ENCODE measurements around the gene MBNL2.
A peak's percentile ranks its signal among the peaks of the same experiment; 100 is the strongest.

MBNL2 gene

GRCh38 chr13:97381189-97381588, 159.1 kb downstream of the MBNL2 start:
- DNase-seq (ENCODE audit: low spot score): no peak

GRCh38 chr13:97382276-97382675, 160.1 kb downstream of the MBNL2 start:
- DNase-seq (ENCODE audit: low spot score): no peak

GRCh38 chr13:97384371-97384770, 162.2 kb downstream of the MBNL2 start:
- no peak for DNase-seq (ENCODE audit: low spot score)

GRCh38 chr13:97385146-97385545, 163.0 kb downstream of the MBNL2 start:
- no peak for DNase-seq (ENCODE audit: low spot score)

GRCh38 chr13:97385854-97386253, 163.7 kb downstream of the MBNL2 start:
- DNase-seq (ENCODE audit: low spot score): no peak

GRCh38 chr13:97386801-97387484, 164.8 kb downstream of the MBNL2 start:
- no peak for DNase-seq (ENCODE audit: low spot score)

GRCh38 chr13:97387485-97387839, 165.3 kb downstream of the MBNL2 start:
- no peak for DNase-seq (ENCODE audit: low spot score)

GRCh38 chr13:97387890-97388289, 165.8 kb downstream of the MBNL2 start:
- DNase-seq (ENCODE audit: low spot score): no peak

GRCh38 chr13:97388373-97388772, 166.2 kb downstream of the MBNL2 start:
- DNase-seq (ENCODE audit: low spot score): no peak

- DNase-seq (ENCODE audit: low spot score): no peak
Measured at GRCh38 chr13:97390941-97391600, 168.9 kb downstream of the MBNL2 start.

GRCh38 chr13:97392020-97392419, 169.9 kb downstream of the MBNL2 start:
- DNase-seq (ENCODE audit: low spot score): no peak

GRCh38 chr13:97394542-97394941, 172.4 kb downstream of the MBNL2 start:
- DNase-seq (ENCODE audit: low spot score): no peak

- DNase-seq (ENCODE audit: low spot score): peak; percentile 16
Measured at GRCh38 chr13:97395447-97396136, 173.5 kb downstream of the MBNL2 start.

GRCh38 chr13:97397267-97397666, 175.1 kb downstream of the MBNL2 start:
- no peak for DNase-seq (ENCODE audit: low spot score)

GRCh38 chr13:97401421-97401820, 179.3 kb downstream of the MBNL2 start:
- no peak for DNase-seq (ENCODE audit: low spot score)

GRCh38 chr13:97403893-97404750, 182.0 kb downstream of the MBNL2 start:
- DNase-seq (ENCODE audit: low spot score): no peak

GRCh38 chr13:97407540-97407939, 185.4 kb downstream of the MBNL2 start:
- no peak for DNase-seq (ENCODE audit: low spot score)

GRCh38 chr13:97408938-97409337, 186.8 kb downstream of the MBNL2 start:
- DNase-seq (ENCODE audit: low spot score): no peak

GRCh38 chr13:97411984-97412383, 189.9 kb downstream of the MBNL2 start:
- DNase-seq (ENCODE audit: low spot score): no peak

GRCh38 chr13:97413694-97414093, 191.6 kb downstream of the MBNL2 start:
- DNase-seq (ENCODE audit: low spot score): no peak

GRCh38 chr13:97414392-97414791, 192.3 kb downstream of the MBNL2 start:
- no peak for DNase-seq (ENCODE audit: low spot score)

- no peak for DNase-seq (ENCODE audit: low spot score)
Measured at GRCh38 chr13:97417698-97418097, 195.6 kb downstream of the MBNL2 start.

Data from kidney capillary endothelial cell (primary cell).